SHP77 (cell line): ENCODE data around the gene PLEKHH2.

ENCODE experiments used
- DNase-seq, 2 experiments: peaks; one replicate each; lab custom pipeline; 2025; lab: John Stamatoyannopoulos, UW

PLEKHH2 gene

DNA sequence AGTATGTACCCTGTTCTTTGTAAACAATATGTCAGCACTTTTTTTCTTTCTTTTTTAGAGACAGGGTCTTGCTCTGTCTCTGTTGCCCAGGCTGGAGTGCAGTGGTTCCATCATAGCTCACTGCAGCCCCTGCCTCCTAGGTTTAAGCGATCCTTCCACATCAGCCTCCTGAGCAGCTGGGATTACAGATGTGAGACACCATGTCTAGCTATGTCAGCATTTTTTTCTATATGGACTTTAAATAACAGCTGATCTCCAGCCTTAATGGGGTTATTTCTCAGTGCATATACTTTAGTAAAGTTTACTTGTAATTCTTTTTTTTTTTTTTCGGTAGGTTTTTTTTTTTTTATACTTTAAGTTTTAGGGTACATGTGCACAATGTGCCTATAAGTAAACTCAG is 174.9 kb downstream of the PLEKHH2 start:
- no peak for DNase-seq

DNA sequence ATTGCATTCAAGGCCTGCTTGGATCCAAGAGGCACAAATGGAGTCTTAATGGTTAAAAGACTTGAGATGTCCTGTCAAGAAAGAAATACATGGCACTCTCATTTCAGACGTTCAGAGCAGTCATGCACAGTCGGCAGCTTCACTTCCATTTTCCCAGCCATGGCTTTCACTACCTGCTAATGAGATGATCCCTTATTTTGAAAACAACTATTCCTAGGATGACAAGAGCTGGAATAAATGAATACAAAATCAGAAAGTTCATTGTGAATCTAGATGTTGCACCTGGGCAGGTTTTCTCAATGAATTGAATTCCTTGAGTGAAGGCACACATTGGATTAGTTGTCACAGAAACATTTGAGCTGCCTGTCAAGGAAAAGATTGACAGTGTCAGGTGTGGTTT is 175.9 kb downstream of the PLEKHH2 start:
- no peak for DNase-seq

DNA sequence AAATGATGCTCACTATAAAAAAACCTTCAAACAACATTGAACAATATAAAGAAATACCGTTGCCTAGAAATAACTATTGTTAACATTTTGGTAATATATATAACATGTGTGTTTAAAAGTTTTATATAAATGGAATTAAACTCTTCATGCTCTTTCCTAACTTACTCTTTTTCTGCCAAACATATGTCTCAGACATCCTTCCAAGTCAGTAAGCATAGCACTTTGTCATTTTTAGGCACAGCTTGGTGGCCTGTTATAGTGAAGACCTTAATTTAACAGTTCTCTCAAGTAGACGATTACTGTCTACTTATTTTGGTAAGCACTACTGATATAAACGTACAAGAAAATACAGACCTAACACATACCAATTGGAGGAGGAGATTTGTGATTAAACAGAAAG is 177.7 kb downstream of the PLEKHH2 start:
- no peak for DNase-seq
